Left ventricle myocardium inferior (tissue), 1 donor: Measurements from ENCODE around the gene SMR3A. TPM values are rescaled to one million over a fixed set of nuclear protein-coding genes. Genes with fewer than 3 reads are reported as not detected.

Experiments
- DNase-seq: peaks from one replicate; pipeline ENCODE4 v3.0.0-alpha.2; 2020
- H3K27ac ChIP-seq: fragments of 200-600 bp; replicated peaks from 2 replicates; pipeline ENCODE4 v1.8.0; 2021
- H3K27me3 ChIP-seq: fragments of 200-600 bp; 2 replicates; pipeline ENCODE4 v1.8.0; 2021; ENCODE audit warnings: low read depth
- H3K36me3 ChIP-seq: fragments of 200-600 bp; 2 replicates; pipeline ENCODE4 v1.8.0; 2021
- H3K4me1 ChIP-seq: fragments of 200-600 bp; 2 replicates; pipeline ENCODE4 v1.8.0; 2021
- H3K4me3 ChIP-seq: fragments of 200-600 bp; 2 replicates; pipeline ENCODE4 v1.8.0; 2021; ENCODE audit warnings: mild to moderate bottlenecking, moderate library complexity
- H3K9me3 ChIP-seq: fragments of 200-600 bp; replicated peaks from 2 replicates; pipeline ENCODE4 v1.8.0; 2021
- intact Hi-C: fragments of 100-400 bp; cut with micrococcal nuclease; formaldehyde crosslinking; loops from one replicate; pipeline ENCODE4 v1.11.0; 2022
- long read RNA-seq: library from polyadenylated mRNA; unstranded; transcript quantifications from one replicate; pipeline ENCODE4 v2.0.0, GENCODE V29; 2021
- total RNA-seq: library from RNA; stranded (reverse); fragmentation: NEBNext Ultra II Directional; extraction: Animal tissue kit (Norgen Biotek cat#: 25700); gene quantifications from one replicate; pipeline ENCODE4 v1.2.1, GENCODE V29; 2021
- TF ChIP-seq, protein P1 (sequence below): fragments of 200-600 bp; IDR thresholded peaks from 2 replicates; pipeline ENCODE4 v1.8.0; 2021; ENCODE audit warnings: antibody characterized with exemption, mild to moderate bottlenecking, borderline replicate concordance
- donor health status: DM: no; HTN: yes; CAD: no; lungs with severe emphysema.

The SMR3A gene
- not detected for total RNA-seq
- long read RNA-seq = 0 reads

DNA sequence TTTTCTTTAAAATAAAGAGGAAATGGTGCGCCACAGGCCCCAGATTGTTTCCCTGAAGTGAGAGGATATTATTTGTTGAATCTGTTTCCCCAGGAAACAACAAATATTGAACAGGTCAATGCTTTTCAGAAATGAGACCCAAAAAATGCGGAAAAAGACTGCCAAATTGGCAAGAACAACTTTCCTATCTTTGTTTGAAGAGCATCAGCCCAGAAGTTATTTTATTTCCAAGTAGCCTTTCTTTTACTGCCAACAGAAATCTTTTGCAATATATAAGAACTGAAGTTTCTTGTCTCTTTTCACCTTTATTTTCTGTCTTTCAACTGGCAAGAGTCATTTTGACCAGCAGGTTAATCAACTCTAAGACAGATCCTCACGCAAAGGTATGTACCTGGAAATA, at the start of gene SMR3A:
TSS of gene SMR3A (plus strand) at position 301 of the 400 bp plus-strand sequence. CDS start 1,356 bp downstream, outside the sequence.
- no peak for DNase-seq
- Histone ChIP-seq H3K27ac (no peak within 1 kb of the TSS), H3K36me3 (no peaks in the 10 kb centered on the region), H3K9me3 (peaks cover under 1% of the 10 kb centered on the region), H3K4me3 (no peak within 1 kb of the TSS), H3K27me3 (no peaks in the 10 kb centered on the region), H3K4me1 (no peaks in the 10 kb centered on the region)
- intact Hi-C loops = no loop called here
- TF ChIP-seq, protein P1, sequence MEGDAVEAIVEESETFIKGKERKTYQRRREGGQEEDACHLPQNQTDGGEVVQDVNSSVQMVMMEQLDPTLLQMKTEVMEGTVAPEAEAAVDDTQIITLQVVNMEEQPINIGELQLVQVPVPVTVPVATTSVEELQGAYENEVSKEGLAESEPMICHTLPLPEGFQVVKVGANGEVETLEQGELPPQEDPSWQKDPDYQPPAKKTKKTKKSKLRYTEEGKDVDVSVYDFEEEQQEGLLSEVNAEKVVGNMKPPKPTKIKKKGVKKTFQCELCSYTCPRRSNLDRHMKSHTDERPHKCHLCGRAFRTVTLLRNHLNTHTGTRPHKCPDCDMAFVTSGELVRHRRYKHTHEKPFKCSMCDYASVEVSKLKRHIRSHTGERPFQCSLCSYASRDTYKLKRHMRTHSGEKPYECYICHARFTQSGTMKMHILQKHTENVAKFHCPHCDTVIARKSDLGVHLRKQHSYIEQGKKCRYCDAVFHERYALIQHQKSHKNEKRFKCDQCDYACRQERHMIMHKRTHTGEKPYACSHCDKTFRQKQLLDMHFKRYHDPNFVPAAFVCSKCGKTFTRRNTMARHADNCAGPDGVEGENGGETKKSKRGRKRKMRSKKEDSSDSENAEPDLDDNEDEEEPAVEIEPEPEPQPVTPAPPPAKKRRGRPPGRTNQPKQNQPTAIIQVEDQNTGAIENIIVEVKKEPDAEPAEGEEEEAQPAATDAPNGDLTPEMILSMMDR = no peak

DNA sequence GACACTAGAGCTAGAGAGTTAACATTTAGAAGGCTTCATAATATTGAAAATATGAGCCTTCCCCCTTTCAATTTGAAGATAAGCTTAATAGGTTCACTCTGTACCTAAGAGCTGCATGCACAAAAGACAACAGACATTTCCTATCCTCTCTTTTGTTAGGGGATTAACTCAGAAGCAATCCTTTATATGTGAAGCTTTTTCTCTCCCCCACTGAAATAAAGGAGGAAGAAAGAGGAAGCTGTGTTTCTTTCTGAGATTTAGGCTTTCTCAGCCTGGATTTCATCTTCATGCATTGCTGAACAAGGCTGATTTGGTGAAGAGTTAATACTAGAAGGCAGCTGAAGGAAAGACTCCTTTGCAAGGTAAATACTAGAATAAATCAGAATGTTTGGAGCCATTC, 46.8 kb upstream of the SMR3A start:
- Histone ChIP-seq H3K27me3 (no peaks in the 10 kb centered on the region), H3K4me1 (no peaks in the 10 kb centered on the region), H3K36me3 (no peaks in the 10 kb centered on the region), H3K9me3 (no peaks in the 10 kb centered on the region), H3K27ac (no peak overlapping the region), H3K4me3 (no peak overlapping the region)
- TF ChIP-seq, protein P1 = no peak
- no peak for DNase-seq
- intact Hi-C loops = no loop called here

DNA sequence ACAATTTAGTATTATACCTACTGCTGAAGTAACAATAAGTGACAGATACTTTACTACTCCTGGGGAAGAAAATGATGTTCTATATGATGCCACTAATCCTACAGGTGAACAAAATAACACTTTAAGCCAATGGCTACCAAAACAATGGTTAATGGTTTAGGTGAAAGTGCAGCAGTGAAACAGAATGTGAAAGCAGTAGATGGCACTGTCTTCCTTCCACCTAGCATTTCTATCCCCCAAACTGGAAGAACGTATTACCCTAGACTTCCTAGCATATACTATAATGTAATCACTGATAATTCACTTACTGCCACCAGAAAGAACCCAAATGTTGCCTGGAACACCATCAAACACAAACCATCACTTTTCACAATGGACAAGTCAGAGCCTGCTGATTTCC, 44.6 kb upstream of the SMR3A start:
- no peaks in the 10 kb centered on the region for H3K4me1 ChIP-seq
- H3K27ac ChIP-seq = no peak overlapping the region
- H3K36me3 ChIP-seq = no peaks in the 10 kb centered on the region
- no peak overlapping the region for H3K4me3 ChIP-seq
- H3K27me3 ChIP-seq = no peaks in the 10 kb centered on the region
- intact Hi-C loops = no loop called here
- no peak for DNase-seq
- peaks cover 8% of the 10 kb centered on the region for H3K9me3 ChIP-seq
- TF ChIP-seq, protein P1 = no peak

DNA sequence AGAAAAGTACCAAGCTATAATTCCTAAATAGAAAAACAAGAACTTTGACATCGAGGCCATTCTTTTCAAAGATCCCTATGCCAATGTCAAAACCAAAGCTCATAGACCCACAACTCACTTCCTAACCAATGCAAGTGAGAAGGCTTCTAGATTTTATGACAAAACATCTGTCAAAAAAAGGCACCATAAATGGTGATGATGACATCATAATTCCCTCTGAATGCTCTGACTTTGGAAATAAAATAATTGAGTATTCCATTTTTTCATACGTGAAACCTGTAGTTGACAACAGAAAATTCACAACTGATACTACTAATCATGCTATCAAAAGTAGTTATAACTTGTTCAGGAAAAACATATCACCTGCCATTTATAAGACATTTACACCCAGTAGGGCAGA, 34.5 kb upstream of the SMR3A start:
- no peaks in the 10 kb centered on the region for H3K9me3 ChIP-seq
- no peaks in the 10 kb centered on the region for H3K4me1 ChIP-seq
- H3K36me3 ChIP-seq = no peaks in the 10 kb centered on the region
- H3K4me3 ChIP-seq = no peak overlapping the region
- no peak for DNase-seq
- no peaks in the 10 kb centered on the region for H3K27me3 ChIP-seq
- no peak overlapping the region for H3K27ac ChIP-seq
- intact Hi-C loops = no loop called here
- TF ChIP-seq, protein P1 = no peak

DNA sequence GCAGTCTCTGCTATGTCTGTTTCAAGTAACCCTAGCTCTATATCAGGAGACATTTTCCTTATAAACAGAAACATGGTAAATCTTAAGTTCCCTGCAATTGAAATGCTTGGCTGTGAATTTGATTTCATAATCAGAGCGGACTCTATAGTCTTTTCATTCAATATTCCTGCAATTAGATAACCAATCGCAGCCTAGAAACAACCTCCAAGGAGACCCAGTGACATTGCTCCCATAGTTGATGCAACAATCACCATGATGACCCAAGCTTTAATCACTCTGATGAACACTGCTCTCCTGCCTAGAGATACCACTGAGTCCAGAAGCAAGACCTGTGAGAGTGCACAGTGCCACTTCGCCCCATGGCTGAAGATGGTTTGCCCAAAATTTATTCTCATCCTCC, 25.9 kb upstream of the SMR3A start, which contains the start of gene CABS1:
TSS of gene CABS1 (plus strand) at position 301 of the 400 bp plus-strand sequence. CDS start at position 360, 59 bp downstream.
- intact Hi-C loops = no loop called here

More for the DNA sequence above, 25.9 kb upstream of the SMR3A start, which contains the start of gene CABS1:
- Histone ChIP-seq H3K4me3 (no peak within 1 kb of the TSS), H3K27ac (no peak within 1 kb of the TSS), H3K36me3 (no peaks in the 10 kb centered on the region), H3K27me3 (no peaks in the 10 kb centered on the region), H3K4me1 (no peaks in the 10 kb centered on the region), H3K9me3 (peaks cover 8% of the 10 kb centered on the region)
- TF ChIP-seq, protein P1 = no peak
- no peak for DNase-seq
